ENCODE measurements around the gene TNNT3.

The TNNT3 gene

GRCh38 chr11:1964955-1965354 lies 45.5 kb downstream of the TNNT3 start:
- no peak for DNase-seq (ENCODE audit: low read depth, low spot score)
- POLR2A ChIA-PET: no interaction called here

GRCh38 chr11:1966531-1966930 lies 47.0 kb downstream of the TNNT3 start:
- no peak for DNase-seq (ENCODE audit: low read depth, low spot score)
- no peak overlapping the region for H3K4me3 ChIP-seq (ENCODE audit: low read depth, low read length)
- TF ChIP-seq, protein P1, sequence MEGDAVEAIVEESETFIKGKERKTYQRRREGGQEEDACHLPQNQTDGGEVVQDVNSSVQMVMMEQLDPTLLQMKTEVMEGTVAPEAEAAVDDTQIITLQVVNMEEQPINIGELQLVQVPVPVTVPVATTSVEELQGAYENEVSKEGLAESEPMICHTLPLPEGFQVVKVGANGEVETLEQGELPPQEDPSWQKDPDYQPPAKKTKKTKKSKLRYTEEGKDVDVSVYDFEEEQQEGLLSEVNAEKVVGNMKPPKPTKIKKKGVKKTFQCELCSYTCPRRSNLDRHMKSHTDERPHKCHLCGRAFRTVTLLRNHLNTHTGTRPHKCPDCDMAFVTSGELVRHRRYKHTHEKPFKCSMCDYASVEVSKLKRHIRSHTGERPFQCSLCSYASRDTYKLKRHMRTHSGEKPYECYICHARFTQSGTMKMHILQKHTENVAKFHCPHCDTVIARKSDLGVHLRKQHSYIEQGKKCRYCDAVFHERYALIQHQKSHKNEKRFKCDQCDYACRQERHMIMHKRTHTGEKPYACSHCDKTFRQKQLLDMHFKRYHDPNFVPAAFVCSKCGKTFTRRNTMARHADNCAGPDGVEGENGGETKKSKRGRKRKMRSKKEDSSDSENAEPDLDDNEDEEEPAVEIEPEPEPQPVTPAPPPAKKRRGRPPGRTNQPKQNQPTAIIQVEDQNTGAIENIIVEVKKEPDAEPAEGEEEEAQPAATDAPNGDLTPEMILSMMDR (IDR thresholded peaks at IDR 0.05; ENCODE audit: insufficient read depth, low read length, missing control alignments): no peak
- ChIA-PET POLR2A (no interaction called here), CTCF (interaction anchor here (1.0 to 8.3 kb wide), 6 partner anchors 9 to 185 kb away, joined by 3 to 91 read pairs (median 4); partner anchors contain the start of gene MRPL23)

More at GRCh38 chr11:1964955-1965354, 45.5 kb downstream of the TNNT3 start:
- CTCF ChIA-PET: interaction anchor here (1.3 to 8.3 kb wide), 5 partner anchors 13 to 312 kb away, joined by 4 to 91 read pairs (median 7); partner anchors contain the start of gene MRPL23
- TF ChIP-seq, protein P1 (IDR thresholded peaks at IDR 0.05; ENCODE audit: insufficient read depth, low read length, missing control alignments): no peak
- H3K4me3 ChIP-seq (ENCODE audit: low read depth, low read length): no peak overlapping the region

- TF ChIP-seq, protein P1 (IDR thresholded peaks at IDR 0.05; ENCODE audit: insufficient read depth, low read length, missing control alignments): no peak
- no peak overlapping the region for H3K4me3 ChIP-seq (ENCODE audit: low read depth, low read length)
- DNase-seq (ENCODE audit: low read depth, low spot score): no peak
- CTCF ChIA-PET: interaction anchor here (1.1 to 8.3 kb wide), 6 partner anchors 16 to 315 kb away, joined by 3 to 91 read pairs (median 7); partner anchors contain the start of gene MRPL23
- POLR2A ChIA-PET: no interaction called here
These were observed 48.2 kb downstream of the TNNT3 start for GRCh38 chr11:1967641-1968225.

- TF ChIP-seq, protein P1 (IDR thresholded peaks at IDR 0.05; ENCODE audit: insufficient read depth, low read length, missing control alignments): no peak
- H3K4me3 ChIP-seq (ENCODE audit: low read depth, low read length): no peak overlapping the region
- POLR2A ChIA-PET: no interaction called here
- DNase-seq (ENCODE audit: low read depth, low spot score): no peak
- CTCF ChIA-PET: interaction anchor here (1.1 to 8.3 kb wide), 9 partner anchors 12 to 316 kb away, joined by 3 to 91 read pairs (median 5); partner anchors contain the start of genes H19 and MRPL23
These were observed 49.0 kb downstream of the TNNT3 start for GRCh38 chr11:1968454-1969002.

DNA sequence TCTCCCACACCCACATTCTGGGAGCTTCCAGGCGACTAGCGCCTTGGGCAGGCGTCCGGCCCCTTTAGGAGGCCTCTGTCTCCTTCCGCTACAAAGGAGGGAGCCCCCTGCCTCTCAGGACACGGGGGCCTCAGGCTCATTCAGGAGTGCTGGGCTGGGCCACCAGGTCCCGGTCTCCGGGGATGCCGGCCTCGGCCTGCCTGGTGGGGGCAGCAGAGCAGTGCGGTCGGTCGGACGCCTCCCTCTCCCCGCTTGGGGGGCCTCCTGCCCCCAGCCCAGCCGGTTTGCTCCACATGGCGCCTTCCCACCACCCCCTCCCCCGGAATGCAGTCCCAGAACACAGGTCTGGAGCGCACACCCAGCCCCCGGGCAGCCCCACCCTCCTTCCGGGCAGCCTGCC lies 49.5 kb downstream of the TNNT3 start:
- H3K4me3 ChIP-seq (ENCODE audit: low read depth, low read length): no peak overlapping the region
- ChIA-PET CTCF (interaction anchor here (1.1 to 3.1 kb wide), 7 partner anchors 11 to 182 kb away, joined by 3 to 20 read pairs (median 5); partner anchors contain the start of gene H19), POLR2A (interaction anchor here (0.5 kb wide), 1 partner anchor 1219 kb away, joined by 4 read pairs; no protein-coding TSS in a partner anchor)
- TF ChIP-seq, protein P1 (IDR thresholded peaks at IDR 0.05; ENCODE audit: insufficient read depth, low read length, missing control alignments): no peak
- no peak for DNase-seq (ENCODE audit: low read depth, low spot score)

- ChIA-PET POLR2A (no interaction called here), CTCF (interaction anchor here (1.1 to 3.1 kb wide), 7 partner anchors 10 to 186 kb away, joined by 3 to 20 read pairs (median 5); partner anchors contain the start of gene H19)
- no peak overlapping the region for H3K4me3 ChIP-seq (ENCODE audit: low read depth, low read length)
- DNase-seq (ENCODE audit: low read depth, low spot score): no peak
- TF ChIP-seq, protein P1 (IDR thresholded peaks at IDR 0.05; ENCODE audit: insufficient read depth, low read length, missing control alignments): no peak
These were observed 50.3 kb downstream of the TNNT3 start for GRCh38 chr11:1969776-1970175.

Measured in AG04449 (cell line).